HAP-1 (cell line): ENCODE measurements around the gene KCNK10.

Source experiments
- DNase-seq, 2 experiments: peaks; one replicate each; pipeline ENCODE4 v3.0.0-alpha.2; 2016 to 2020; ENCODE audit warnings: low spot score in 2 of 2
- H3K27me3 ChIP-seq: fragments of 250-450 bp; sonication (Bioruptor Pico); 2 replicates; pipeline ENCODE4 v1.5.1; 2020; ENCODE audit warnings: low read depth, mild to moderate bottlenecking, moderate library complexity
- H3K36me3 ChIP-seq: fragments of 250-450 bp; sonication (Bioruptor Pico); replicated peaks from 2 replicates; pipeline ENCODE4 v1.5.1; 2020; ENCODE audit warnings: mild to moderate bottlenecking
- H3K4me1 ChIP-seq: fragments of 250-450 bp; sonication (Bioruptor Pico); 2 replicates; pipeline ENCODE4 v1.5.1; 2020; ENCODE audit warnings: mild to moderate bottlenecking
- H3K4me3 ChIP-seq: fragments of 250-450 bp; sonication (Bioruptor Pico); 2 replicates; pipeline ENCODE4 v1.5.1; 2020; ENCODE audit warnings: mild to moderate bottlenecking, moderate library complexity
- H3K9me3 ChIP-seq: fragments of 250-450 bp; sonication (Bioruptor Pico); 2 replicates; pipeline ENCODE4 v1.5.1; 2020; ENCODE audit warnings: mild to moderate bottlenecking, moderate library complexity
- in situ Hi-C: fragments of 300-500 bp; cut with MboI; formaldehyde crosslinking; loops from 3 replicates; pipeline ENCODE4 v1.14.3; 2020; ENCODE audit warnings: low sequenced_read_pairs, inconsistent platforms, mixed read lengths

Gene KCNK10

GRCh38 chr14:88248606-88249005, 74.5 kb downstream of the KCNK10 start:
- Histone ChIP-seq H3K9me3 (no peaks in the 10 kb centered on the region), H3K4me3 (no peak overlapping the region), H3K4me1 (no peaks in the 10 kb centered on the region), H3K27me3 (no peaks in the 10 kb centered on the region), H3K36me3 (no peaks in the 10 kb centered on the region)
- in situ Hi-C loops, result no loop called here
- no peak for DNase-seq

- H3K4me1 ChIP-seq, result no peaks in the 10 kb centered on the region
- H3K9me3 ChIP-seq, result no peaks in the 10 kb centered on the region
- DNase-seq, result no peak
- H3K27me3 ChIP-seq, result no peaks in the 10 kb centered on the region
- no peaks in the 10 kb centered on the region for H3K36me3 ChIP-seq
- in situ Hi-C loops, result no loop called here
- H3K4me3 ChIP-seq, result no peak overlapping the region
Measured at GRCh38 chr14:88247228-88247627, 75.8 kb downstream of the KCNK10 start.

- no peak for DNase-seq
Measured at GRCh38 chr14:88245321-88245720, 77.7 kb downstream of the KCNK10 start.

GRCh38 chr14:88243946-88244345, 79.1 kb downstream of the KCNK10 start:
- Histone ChIP-seq H3K27me3 (no peaks in the 10 kb centered on the region), H3K9me3 (no peaks in the 10 kb centered on the region), H3K4me3 (no peak overlapping the region), H3K36me3 (no peaks in the 10 kb centered on the region), H3K4me1 (no peaks in the 10 kb centered on the region)
- in situ Hi-C loops, result no loop called here
- DNase-seq, result no peak

More at GRCh38 chr14:88245321-88245720, 77.7 kb downstream of the KCNK10 start:
- Histone ChIP-seq H3K27me3 (no peaks in the 10 kb centered on the region), H3K36me3 (no peaks in the 10 kb centered on the region), H3K4me3 (no peak overlapping the region), H3K9me3 (no peaks in the 10 kb centered on the region), H3K4me1 (no peaks in the 10 kb centered on the region)
- in situ Hi-C loops, result no loop called here

GRCh38 chr14:88242446-88242845, 80.6 kb downstream of the KCNK10 start:
- no peak overlapping the region for H3K4me3 ChIP-seq
- no peaks in the 10 kb centered on the region for H3K4me1 ChIP-seq
- in situ Hi-C loops, result no loop called here
- no peak for DNase-seq
- no peaks in the 10 kb centered on the region for H3K36me3 ChIP-seq
- no peaks in the 10 kb centered on the region for H3K9me3 ChIP-seq
- no peaks in the 10 kb centered on the region for H3K27me3 ChIP-seq

GRCh38 chr14:88241810-88242209, 81.3 kb downstream of the KCNK10 start:
- in situ Hi-C loops, result no loop called here
- DNase-seq, result no peak
- no peaks in the 10 kb centered on the region for H3K4me1 ChIP-seq
- no peaks in the 10 kb centered on the region for H3K36me3 ChIP-seq
- H3K27me3 ChIP-seq, result no peaks in the 10 kb centered on the region
- no peaks in the 10 kb centered on the region for H3K9me3 ChIP-seq
- no peak overlapping the region for H3K4me3 ChIP-seq

GRCh38 chr14:88234442-88234841, 88.6 kb downstream of the KCNK10 start:
- Histone ChIP-seq H3K4me3 (no peak overlapping the region), H3K27me3 (no peaks in the 10 kb centered on the region)
- in situ Hi-C loops, result no loop called here

GRCh38 chr14:88233915-88234314, 89.2 kb downstream of the KCNK10 start:
- in situ Hi-C loops, result no loop called here
- H3K27me3 ChIP-seq, result no peaks in the 10 kb centered on the region
- DNase-seq, result peak in 1 of 2 experiments; percentile 25

More at GRCh38 chr14:88234442-88234841, 88.6 kb downstream of the KCNK10 start:
- H3K4me1 ChIP-seq, result no peaks in the 10 kb centered on the region
- no peak for DNase-seq
- H3K36me3 ChIP-seq, result no peaks in the 10 kb centered on the region
- no peaks in the 10 kb centered on the region for H3K9me3 ChIP-seq

GRCh38 chr14:88232771-88233170, 90.3 kb downstream of the KCNK10 start:
- H3K9me3 ChIP-seq, result no peaks in the 10 kb centered on the region
- H3K4me1 ChIP-seq, result no peaks in the 10 kb centered on the region
- H3K4me3 ChIP-seq, result no peak overlapping the region
- no peaks in the 10 kb centered on the region for H3K36me3 ChIP-seq
- no peaks in the 10 kb centered on the region for H3K27me3 ChIP-seq
- DNase-seq, result no peak
- in situ Hi-C loops, result no loop called here

More at GRCh38 chr14:88233915-88234314, 89.2 kb downstream of the KCNK10 start:
- Histone ChIP-seq H3K36me3 (no peaks in the 10 kb centered on the region), H3K4me1 (no peaks in the 10 kb centered on the region), H3K9me3 (no peaks in the 10 kb centered on the region), H3K4me3 (no peak overlapping the region)

GRCh38 chr14:88231603-88232002, 91.5 kb downstream of the KCNK10 start:
- DNase-seq, result no peak
- in situ Hi-C loops, result no loop called here
- no peaks in the 10 kb centered on the region for H3K9me3 ChIP-seq
- H3K4me1 ChIP-seq, result no peaks in the 10 kb centered on the region
- no peak overlapping the region for H3K4me3 ChIP-seq
- H3K27me3 ChIP-seq, result no peaks in the 10 kb centered on the region; the same call in 1 of the 2 replicates
- H3K36me3 ChIP-seq, result no peaks in the 10 kb centered on the region

GRCh38 chr14:88229428-88229827, 93.6 kb downstream of the KCNK10 start:
- H3K4me3 ChIP-seq, result no peak overlapping the region
- H3K9me3 ChIP-seq, result no peaks in the 10 kb centered on the region
- H3K4me1 ChIP-seq, result no peaks in the 10 kb centered on the region
- no peak for DNase-seq
- H3K36me3 ChIP-seq, result no peaks in the 10 kb centered on the region
- no peaks in the 10 kb centered on the region; the same call in 1 of the 2 replicates for H3K27me3 ChIP-seq
- in situ Hi-C loops, result no loop called here

GRCh38 chr14:88228522-88229236, 94.4 kb downstream of the KCNK10 start:
- no peaks in the 10 kb centered on the region for H3K9me3 ChIP-seq
- in situ Hi-C loops, result no loop called here
- H3K4me3 ChIP-seq, result no peak overlapping the region
- H3K36me3 ChIP-seq, result no peaks in the 10 kb centered on the region
- no peaks in the 10 kb centered on the region; the same call in 1 of the 2 replicates for H3K27me3 ChIP-seq
- H3K4me1 ChIP-seq, result no peaks in the 10 kb centered on the region
- no peak for DNase-seq

- Histone ChIP-seq H3K27me3 (no peaks in the 10 kb centered on the region; the same call in 1 of the 2 replicates), H3K9me3 (no peaks in the 10 kb centered on the region), H3K4me3 (no peak overlapping the region), H3K36me3 (no peaks in the 10 kb centered on the region), H3K4me1 (no peaks in the 10 kb centered on the region)
- no peak for DNase-seq
- in situ Hi-C loops, result no loop called here
Measured at GRCh38 chr14:88227693-88228092, 95.4 kb downstream of the KCNK10 start.

- Histone ChIP-seq H3K36me3 (no peaks in the 10 kb centered on the region), H3K4me3 (no peak overlapping the region), H3K27me3 (no peaks in the 10 kb centered on the region; the same call in 1 of the 2 replicates), H3K4me1 (no peaks in the 10 kb centered on the region), H3K9me3 (no peaks in the 10 kb centered on the region)
- DNase-seq, result no peak
- in situ Hi-C loops, result no loop called here
Measured at GRCh38 chr14:88225721-88226120, 97.3 kb downstream of the KCNK10 start.
